Measurements from ENCODE around the gene ABCC11. TPM values are rescaled to one million over a fixed set of nuclear protein-coding genes. Genes with fewer than 3 reads are reported as not detected.

The ABCC11 gene
- total RNA-seq, 1 donor = 0.43 TPM

DNA sequence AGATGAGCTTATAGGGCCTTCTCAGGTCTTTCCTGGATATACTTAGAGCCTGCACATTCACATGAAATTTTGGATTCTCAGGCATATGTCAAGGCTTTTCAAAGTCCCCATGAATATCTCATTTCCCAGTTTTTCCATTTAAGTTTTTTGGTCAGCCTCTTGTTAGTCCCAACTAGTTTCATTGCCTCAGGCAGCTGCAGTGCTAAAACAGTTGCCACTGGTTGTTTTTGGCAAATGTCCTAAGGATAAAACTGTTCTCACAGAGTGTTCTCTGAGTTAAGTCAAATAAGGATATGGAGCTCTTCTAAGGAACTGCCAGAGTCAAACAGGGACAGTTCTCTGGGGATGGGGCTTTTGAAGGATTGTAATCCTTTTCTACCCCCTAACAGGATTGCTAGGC, 39.9 kb upstream of the ABCC11 start:
- no peak for DNase-seq (ENCODE audit: low read depth)
- no peak overlapping the region for H3K4me3 ChIP-seq (ENCODE audit: low read depth, low read length)
- TF ChIP-seq, protein P1, sequence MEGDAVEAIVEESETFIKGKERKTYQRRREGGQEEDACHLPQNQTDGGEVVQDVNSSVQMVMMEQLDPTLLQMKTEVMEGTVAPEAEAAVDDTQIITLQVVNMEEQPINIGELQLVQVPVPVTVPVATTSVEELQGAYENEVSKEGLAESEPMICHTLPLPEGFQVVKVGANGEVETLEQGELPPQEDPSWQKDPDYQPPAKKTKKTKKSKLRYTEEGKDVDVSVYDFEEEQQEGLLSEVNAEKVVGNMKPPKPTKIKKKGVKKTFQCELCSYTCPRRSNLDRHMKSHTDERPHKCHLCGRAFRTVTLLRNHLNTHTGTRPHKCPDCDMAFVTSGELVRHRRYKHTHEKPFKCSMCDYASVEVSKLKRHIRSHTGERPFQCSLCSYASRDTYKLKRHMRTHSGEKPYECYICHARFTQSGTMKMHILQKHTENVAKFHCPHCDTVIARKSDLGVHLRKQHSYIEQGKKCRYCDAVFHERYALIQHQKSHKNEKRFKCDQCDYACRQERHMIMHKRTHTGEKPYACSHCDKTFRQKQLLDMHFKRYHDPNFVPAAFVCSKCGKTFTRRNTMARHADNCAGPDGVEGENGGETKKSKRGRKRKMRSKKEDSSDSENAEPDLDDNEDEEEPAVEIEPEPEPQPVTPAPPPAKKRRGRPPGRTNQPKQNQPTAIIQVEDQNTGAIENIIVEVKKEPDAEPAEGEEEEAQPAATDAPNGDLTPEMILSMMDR (IDR thresholded peaks at IDR 0.05; ENCODE audit: insufficient read depth, low read depth, low read length) = no peak

DNA sequence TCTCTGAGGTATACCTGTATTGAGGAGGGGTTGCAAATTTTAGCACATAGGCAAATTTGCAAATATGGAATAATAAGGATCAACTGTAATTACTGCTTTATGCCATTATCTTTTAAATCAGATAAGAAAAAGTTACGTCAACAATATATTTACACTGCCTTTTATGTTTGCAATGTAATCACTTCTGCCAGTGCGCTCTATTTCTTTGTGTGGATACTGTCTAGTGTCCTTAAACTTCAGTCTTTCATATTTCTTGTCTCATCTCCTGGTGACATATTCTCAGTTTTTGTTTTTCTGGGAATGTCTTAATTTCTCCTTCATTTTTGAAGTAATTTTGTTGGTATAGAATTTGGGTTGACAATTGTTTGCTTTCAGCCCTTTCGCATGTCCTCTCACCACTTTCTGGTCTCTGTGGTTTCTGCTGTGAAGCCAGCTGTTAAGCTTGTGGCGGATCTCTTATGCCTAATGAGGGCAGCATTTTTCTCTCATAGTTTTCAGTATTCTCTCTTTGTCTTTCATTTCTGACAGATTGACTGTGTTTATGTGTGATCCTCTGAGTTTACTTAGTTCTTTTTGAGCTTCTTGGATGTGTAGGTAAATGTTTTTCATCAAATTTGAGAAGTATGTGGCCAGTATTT, 37.6 kb upstream of the ABCC11 start:
- TF ChIP-seq, protein P1 (IDR thresholded peaks at IDR 0.05; ENCODE audit: insufficient read depth, low read depth, low read length) = no peak
- DNase-seq (ENCODE audit: low read depth) = no peak
- H3K4me3 ChIP-seq (ENCODE audit: low read depth, low read length) = no peak overlapping the region

- no peak overlapping the region for H3K4me3 ChIP-seq (ENCODE audit: low read depth, low read length)
- peak; percentile 16 for DNase-seq (ENCODE audit: low read depth)
- TF ChIP-seq, protein P1 (IDR thresholded peaks at IDR 0.05; ENCODE audit: insufficient read depth, low read depth, low read length) = no peak
Measured at GRCh38 chr16:48282636-48283263, 35.4 kb upstream of the ABCC11 start.

DNA sequence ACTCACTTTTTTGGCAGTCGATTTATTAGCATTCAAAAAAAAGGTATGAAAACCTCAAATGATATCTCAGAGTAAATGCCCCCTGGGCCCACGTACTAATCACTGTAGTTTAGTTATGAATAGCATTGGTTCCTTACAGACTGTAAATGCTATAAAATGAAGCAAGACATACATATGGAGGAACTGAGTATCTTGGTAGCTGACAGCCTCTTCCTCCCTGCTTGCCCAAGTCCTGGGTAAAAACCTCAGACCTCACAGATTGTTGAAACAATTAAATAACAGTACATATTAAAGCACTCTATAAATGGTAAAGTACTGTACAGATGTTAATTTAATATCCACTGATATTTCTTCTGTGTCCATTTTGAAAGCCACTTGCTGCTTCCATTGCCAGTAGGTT, 33.2 kb upstream of the ABCC11 start:
- TF ChIP-seq, protein P1 (IDR thresholded peaks at IDR 0.05; ENCODE audit: insufficient read depth, low read depth, low read length) = no peak
- no peak overlapping the region for H3K4me3 ChIP-seq (ENCODE audit: low read depth, low read length)
- DNase-seq (ENCODE audit: low read depth) = no peak

DNA sequence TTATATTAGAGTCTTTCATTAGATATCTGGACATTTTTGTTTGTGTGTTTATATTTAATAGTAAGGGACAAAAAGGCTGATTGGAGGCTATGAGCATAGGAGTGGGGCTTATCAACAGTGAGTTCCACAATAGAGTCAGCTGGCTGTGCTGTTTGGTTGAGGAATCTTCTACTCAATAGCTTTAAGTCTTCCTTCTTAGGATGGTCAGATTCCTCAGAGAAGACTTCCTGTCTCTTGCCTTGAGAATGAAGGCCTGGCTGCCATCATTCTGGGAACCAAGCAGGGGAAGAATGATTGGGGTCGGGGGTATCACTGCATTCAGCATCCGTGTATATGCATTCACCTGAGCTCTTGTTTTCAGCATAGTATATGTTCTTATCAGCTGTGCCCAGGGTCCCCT, 31.9 kb upstream of the ABCC11 start:
- TF ChIP-seq, protein P1 (IDR thresholded peaks at IDR 0.05; ENCODE audit: insufficient read depth, low read depth, low read length) = no peak
- DNase-seq (ENCODE audit: low read depth) = no peak
- H3K4me3 ChIP-seq (ENCODE audit: low read depth, low read length) = no peak overlapping the region

DNA sequence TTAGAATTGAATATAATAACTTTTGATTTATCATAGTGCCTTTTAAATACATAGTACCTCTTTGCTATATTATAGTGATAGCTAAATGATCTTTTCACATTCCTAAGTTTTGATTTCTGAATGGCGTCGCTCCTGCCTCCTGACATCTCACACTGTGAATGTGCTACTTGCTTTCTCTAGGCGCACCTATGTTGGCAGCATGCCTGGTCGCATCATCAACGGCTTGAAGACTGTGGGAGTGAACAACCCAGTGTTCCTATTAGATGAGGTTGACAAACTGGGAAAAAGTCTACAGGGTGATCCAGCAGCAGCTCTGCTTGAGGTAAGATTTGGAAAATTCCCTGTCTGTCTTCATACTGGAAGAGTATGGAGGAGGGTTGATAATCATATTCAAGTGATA, 29.8 kb upstream of the ABCC11 start:
- H3K4me3 ChIP-seq (ENCODE audit: low read depth, low read length) = no peak overlapping the region
- no peak for DNase-seq (ENCODE audit: low read depth)
- TF ChIP-seq, protein P1 (IDR thresholded peaks at IDR 0.05; ENCODE audit: insufficient read depth, low read depth, low read length) = no peak

All from fibroblast of villous mesenchyme (primary cell).